HepG2 (cell line): Measurements from ENCODE around the gene CMTM4. TPM values are rescaled to one million over a fixed set of nuclear protein-coding genes. Genes with fewer than 3 reads are reported as not detected.
A peak's percentile ranks its signal among the peaks of the same experiment; 100 is the strongest.

Experiments
- AHR ChIP-seq: IDR thresholded peaks from 2 replicates; pipeline ENCODE4 v1.6.1; 2018; ENCODE audit warnings: missing genetic modification reagents, missing compliant biosample characterization
- ARHGAP35 ChIP-seq: sonication (generic); formaldehyde crosslinking; IDR thresholded peaks from 2 replicates; pipeline ENCODE4 v1.9.0; 2022; ENCODE audit warnings: mild to moderate bottlenecking, inconsistent platforms, moderate library complexity, missing genetic modification reagents, borderline replicate concordance
- ARID2 ChIP-seq: sonication (generic); formaldehyde crosslinking; IDR thresholded peaks from 2 replicates; pipeline ENCODE4 v1.8.1; 2022; ENCODE audit warnings: mild to moderate bottlenecking, missing genetic modification reagents, borderline replicate concordance
- ATRX ChIP-seq: sonication (generic); formaldehyde crosslinking; IDR thresholded peaks from 2 replicates; pipeline ENCODE4 v1.4.0; 2020; ENCODE audit warnings: missing genetic modification reagents, borderline replicate concordance
- FOSL1 ChIP-seq: sonication (generic); formaldehyde crosslinking; IDR thresholded peaks from 2 replicates; pipeline ENCODE4 v1.9.0; 2021; ENCODE audit warnings: missing genetic modification reagents, borderline replicate concordance
- GATA4 ChIP-seq: sonication (generic); IDR thresholded peaks from 2 replicates; pipeline ENCODE4 v1.6.1; 2016; ENCODE audit warnings: antibody characterized with exemption, low read depth, borderline replicate concordance
- HCFC1 ChIP-seq: fragments of 150-350 bp; IDR thresholded peaks from 2 replicates; pipeline ENCODE4 v1.6.1; 2014; ENCODE audit warnings: low read depth, low read length
- HDAC1 ChIP-seq: sonication (generic); formaldehyde crosslinking; IDR thresholded peaks from 2 replicates; pipeline ENCODE4 v1.5.1; 2020; ENCODE audit warnings: mild to moderate bottlenecking, missing genetic modification reagents
- IRF2 ChIP-seq: IDR thresholded peaks from 2 replicates; pipeline ENCODE4 v1.6.1; 2018; ENCODE audit warnings: missing genetic modification reagents, missing compliant biosample characterization
- KDM2A ChIP-seq: sonication (generic); formaldehyde crosslinking; IDR thresholded peaks from 2 replicates; pipeline ENCODE4 v1.4.0; 2020; ENCODE audit warnings: low read depth, missing genetic modification reagents, borderline replicate concordance
- MLXIP ChIP-seq: sonication (generic); formaldehyde crosslinking; IDR thresholded peaks from 2 replicates; pipeline ENCODE4 v1.9.0; 2021; ENCODE audit warnings: missing genetic modification reagents, borderline replicate concordance
- PHF20 ChIP-seq: sonication (generic); formaldehyde crosslinking; IDR thresholded peaks from 2 replicates; pipeline ENCODE4 v1.5.0; 2020; ENCODE audit warnings: mild to moderate bottlenecking, missing genetic modification reagents
- RELA ChIP-seq: sonication (generic); formaldehyde crosslinking; IDR thresholded peaks from 2 replicates; pipeline ENCODE4 v1.4.0; 2020; ENCODE audit warnings: missing genetic modification reagents
- SMAD1 ChIP-seq: sonication (generic); formaldehyde crosslinking; IDR thresholded peaks from 2 replicates; pipeline ENCODE4 v1.4.0; 2020; ENCODE audit warnings: missing genetic modification reagents, low read depth, mild to moderate bottlenecking, borderline replicate concordance
- SMAD3 ChIP-seq: sonication (generic); formaldehyde crosslinking; IDR thresholded peaks from 2 replicates; pipeline ENCODE4 v1.4.0; 2020; ENCODE audit warnings: missing genetic modification reagents
- SNAPC5 ChIP-seq: sonication (generic); formaldehyde crosslinking; IDR thresholded peaks from 2 replicates; pipeline ENCODE4 v1.8.1; 2023; ENCODE audit warnings: mild to moderate bottlenecking, missing genetic modification reagents, borderline replicate concordance
- ZFP62 ChIP-seq: sonication (generic); formaldehyde crosslinking; IDR thresholded peaks from 2 replicates; pipeline ENCODE4 v1.4.0; 2020; ENCODE audit warnings: missing genetic modification reagents
- ZFX ChIP-seq: sonication (generic); formaldehyde crosslinking; IDR thresholded peaks from 2 replicates; pipeline ENCODE4 v1.4.0; 2020; ENCODE audit warnings: mild to moderate bottlenecking, low read depth, missing genetic modification reagents, moderate library complexity
- ZNF225 ChIP-seq: sonication (generic); formaldehyde crosslinking; IDR thresholded peaks from 2 replicates; pipeline ENCODE4 v1.4.0; 2020; ENCODE audit warnings: mild to moderate bottlenecking, missing genetic modification reagents
- ZNF446 ChIP-seq: sonication (generic); formaldehyde crosslinking; IDR thresholded peaks from 2 replicates; pipeline ENCODE4 v1.5.0; 2020; ENCODE audit warnings: mild to moderate bottlenecking, missing genetic modification reagents
- ZNF609 ChIP-seq: sonication (generic); formaldehyde crosslinking; IDR thresholded peaks from 2 replicates; pipeline ENCODE4 v1.4.0; 2020; ENCODE audit warnings: mild to moderate bottlenecking, missing genetic modification reagents, borderline replicate concordance
- ZNF652 ChIP-seq: IDR thresholded peaks from 2 replicates; pipeline ENCODE4 v1.6.1; 2016; ENCODE audit warnings: low read depth, borderline replicate concordance
- ZSCAN12 ChIP-seq: sonication (generic); formaldehyde crosslinking; IDR thresholded peaks from 2 replicates; pipeline ENCODE4 v1.9.0; 2021; ENCODE audit warnings: mild to moderate bottlenecking, missing genetic modification reagents
- polyA plus RNA-seq, 8 experiments: library from polyadenylated mRNA; depleted of rRNA in 3 of 8; stranded (reverse) in 7 of 8; unstranded in 1 of 8; fragments of >200 nt; fragmentation: Illumina TruSeq in 4 of 8; extraction: Trizol in 4 of 8; gene quantifications; 2 replicates each; pipeline versions ENCODE4 v1.2.1 to v1.2.3, GENCODE V29; 2011 to 2016; ENCODE audit warnings: low read depth in 4 of 8, missing spikeins in 1 of 8, mixed read lengths in 1 of 8; ENCODE audit not compliant: insufficient read depth in 1 of 8
- total RNA-seq, 5 experiments: library from RNA; depleted of rRNA; stranded (reverse); fragments of >200 nt; fragmentation: Illumina TruSeq; extraction: Trizol; gene quantifications; 2 replicates each; pipeline ENCODE4 v1.2.3, GENCODE V29; 2016; ENCODE audit warnings: low read depth in 1 of 5

Gene CMTM4
- total and polyA plus RNA-seq, 2 of the 13 experiments (the other 11 are each of a cell fraction or from before 2014, with no cell fraction given), result 32.0 to 36.3 TPM

GRCh38 chr16:66695935-66696668 is 441 bp downstream of the CMTM4 start (continued):
- TF ChIP-seq SMAD1 (CRISPR knock-in tag) (no peak), MLXIP (CRISPR knock-in tag) (no peak), ARID2 (CRISPR knock-in tag) (peak; percentile 25; the same call in 1 of the 2 replicates), HCFC1 (no peak), SMAD3 (CRISPR knock-in tag) (no peak), FOSL1 (CRISPR knock-in tag) (no peak), PHF20 (CRISPR knock-in tag) (no peak), HDAC1 (CRISPR knock-in tag) (0 out of 2 replicates have a peak, but pooled peaks have one; percentile 36), GATA4 (no peak), ZNF225 (CRISPR knock-in tag) (peak; percentile 74; the same call in 1 of the 2 replicates), RELA (no peak; the same call in 1 of the 2 replicates), AHR (CRISPR knock-in tag) (no peak; the same call in 1 of the 2 replicates), ZFP62 (no peak), SNAPC5 (no peak), ZNF609 (CRISPR knock-in tag) (no peak), ARHGAP35 (CRISPR knock-in tag) (no peak; the same call in 1 of the 2 replicates), KDM2A (CRISPR knock-in tag) (peak; percentile 47; the same call in 1 of the 2 replicates), ZFX (CRISPR knock-in tag) (peak; percentile 93), ZSCAN12 (CRISPR knock-in tag) (no peak), ATRX (no peak), ZNF446 (CRISPR knock-in tag) (peak; percentile 65), ZNF652 (no peak), IRF2 (CRISPR knock-in tag) (no peak)
